ENCODE measurements around the gene UBL4B. TPM values are rescaled to one million over a fixed set of nuclear protein-coding genes. Genes with fewer than 3 reads are reported as not detected.

Gene UBL4B
- total and polyA plus RNA-seq, 9 of the 15 experiments (the other 6 are each of a cell fraction or from before 2014, with no cell fraction given): not detected

DNA sequence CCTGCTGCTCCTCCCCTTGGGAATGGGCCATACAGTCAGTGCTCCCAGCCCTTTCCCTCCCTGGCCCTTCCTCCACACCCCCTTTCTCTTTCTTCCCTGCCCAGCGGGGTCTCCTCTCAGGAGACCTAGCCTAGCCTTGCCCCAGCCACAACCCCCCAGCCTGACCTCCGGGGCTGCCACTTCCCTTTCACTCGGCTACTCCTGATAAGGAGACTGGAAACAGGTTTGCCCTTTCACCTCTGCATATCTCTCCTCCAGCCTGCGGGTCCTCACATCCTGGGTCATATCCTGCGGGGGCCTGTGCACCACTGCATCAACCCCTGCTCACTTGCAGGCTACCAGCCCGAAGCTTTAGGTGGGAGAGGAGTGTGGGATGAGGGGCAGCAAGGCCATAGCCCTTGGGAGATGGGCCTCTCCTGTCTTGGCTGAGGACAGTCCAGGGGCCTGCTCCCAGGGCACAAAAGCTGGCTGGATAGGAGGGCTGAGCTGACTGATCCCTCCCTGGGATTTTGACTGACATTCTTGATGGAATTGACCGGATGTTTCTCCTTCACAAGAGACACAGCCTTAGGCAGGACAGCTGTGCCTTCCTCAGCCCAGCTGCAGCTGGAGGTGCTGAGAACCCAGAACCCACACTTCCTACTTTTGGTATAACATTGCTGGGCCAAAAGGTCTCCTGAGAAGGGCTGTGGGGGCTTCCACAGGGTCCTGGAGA, 22.5 kb upstream of the UBL4B start:
- H3K79me2 ChIP-seq (ENCODE audit: control insufficient read depth, insufficient read depth, low read length): no peaks in the 10 kb centered on the region
- in situ Hi-C loops (cut with MboI): no loop called here
- peaks cover 13% of the 10 kb centered on the region in 2 experiments for H3K4me1 ChIP-seq (replicated peaks in 1 of 2; ENCODE audit: control insufficient read depth in 2 of 2, insufficient read depth in 2 of 2, low read length in 2 of 2)
- no peak overlapping the region for H3K27ac ChIP-seq (ENCODE audit: extremely low read depth, low read depth, low read length)
- peaks cover 23 to 45% of the 10 kb centered on the region in 2 experiments; a peak in 4 of 5 replicates for H3K27me3 ChIP-seq (ENCODE audit: control insufficient read depth in 2 of 2, insufficient read depth in 2 of 2, low read length in 2 of 2)
- peaks cover 5% of the 10 kb centered on the region for H3K9me1 ChIP-seq (ENCODE audit: control insufficient read depth, insufficient read depth, low read length)
- H3K4me2 ChIP-seq (ENCODE audit: insufficient read depth, low read length): no peak overlapping the region
- no TSS peak for BruUV-seq (replicated peaks)
- intact Hi-C loops (cut with micrococcal nuclease): loop anchor here (2.0 kb wide), 2 partner anchors 15 to 27 kb away; no protein-coding TSS in a partner anchor
- FAIRE-seq (no peak), DNase-seq (ENCODE audit: extremely low read depth in 1 of 4, low spot score in 3 of 4) (peak; percentile 38 to 42 (median 40)), ATAC-seq (peak; percentile 12; the same call in 1 of the 3 replicates)
- WGBS (ENCODE audit: insufficient coverage, low coverage, missing lambda C conversion rate): 1% methylated on average over 7 of the region's 7 CpGs
- peak overlapping the region in 1 of 2 experiments; percentile 70; a peak in 2 of 4 replicates for H3K9ac ChIP-seq (ENCODE audit: insufficient read depth in 1 of 2, low read depth in 2 of 2, low read length in 2 of 2)
- no peaks in the 10 kb centered on the region; the same call in 1 of the 2 replicates for H4K20me1 ChIP-seq (replicated peaks; ENCODE audit: control insufficient read depth, insufficient read depth, low read length)
- no peaks in the 10 kb centered on the region for H3K9me3 ChIP-seq (replicated peaks; ENCODE audit: control insufficient read depth, insufficient read depth, low read depth, low read length)
- H2AFZ ChIP-seq (ENCODE audit: low read depth, low read length): no peak overlapping the region
- H3K4me3 ChIP-seq: no peak overlapping the region
- CTCF ChIA-PET (ENCODE audit: low intra/inter-chr PET ratio): no interaction called here
- POLR2A ChIA-PET: interaction anchor here (0.6 to 4.5 kb wide), 9 partner anchors 8 to 1146 kb away, joined by 3 to 48 read pairs (median 3); no protein-coding TSS in a partner anchor
- no peaks in the 10 kb centered on the region for H3K36me3 ChIP-seq (ENCODE audit: control insufficient read depth, insufficient read depth, low read length)
- 0 out of 4 replicates have a peak, but pooled peaks of 1 of the 2 experiments have one; percentile 19 for TF ChIP-seq ETV6 (IDR thresholded peaks at IDR 0.05; ENCODE audit: borderline replicate concordance in 1 of 2, low read depth in 2 of 2, low read length in 1 of 2)
- no peak for TF ChIP-seq ETV6 (CRISPR knock-in tag; IDR thresholded peaks at IDR 0.05; ENCODE audit: borderline replicate concordance)
- TF ChIP-seq, protein P1, sequence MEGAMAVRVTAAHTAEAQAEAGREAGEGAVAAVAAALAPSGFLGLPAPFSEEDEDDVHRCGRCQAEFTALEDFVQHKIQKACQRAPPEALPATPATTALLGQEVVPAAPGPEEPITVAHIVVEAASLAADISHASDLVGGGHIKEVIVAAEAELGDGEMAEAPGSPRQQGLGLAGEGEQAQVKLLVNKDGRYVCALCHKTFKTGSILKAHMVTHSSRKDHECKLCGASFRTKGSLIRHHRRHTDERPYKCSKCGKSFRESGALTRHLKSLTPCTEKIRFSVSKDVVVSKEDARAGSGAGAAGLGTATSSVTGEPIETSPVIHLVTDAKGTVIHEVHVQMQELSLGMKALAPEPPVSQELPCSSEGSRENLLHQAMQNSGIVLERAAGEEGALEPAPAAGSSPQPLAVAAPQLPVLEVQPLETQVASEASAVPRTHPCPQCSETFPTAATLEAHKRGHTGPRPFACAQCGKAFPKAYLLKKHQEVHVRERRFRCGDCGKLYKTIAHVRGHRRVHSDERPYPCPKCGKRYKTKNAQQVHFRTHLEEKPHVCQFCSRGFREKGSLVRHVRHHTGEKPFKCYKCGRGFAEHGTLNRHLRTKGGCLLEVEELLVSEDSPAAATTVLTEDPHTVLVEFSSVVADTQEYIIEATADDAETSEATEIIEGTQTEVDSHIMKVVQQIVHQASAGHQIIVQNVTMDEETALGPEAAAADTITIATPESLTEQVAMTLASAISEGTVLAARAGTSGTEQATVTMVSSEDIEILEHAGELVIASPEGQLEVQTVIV (CRISPR knock-in tag; IDR thresholded peaks at IDR 0.05; ENCODE audit: borderline replicate concordance): no peak
- TF ChIP-seq KLF6 (CRISPR knock-in tag; IDR thresholded peaks at IDR 0.05; ENCODE audit: borderline replicate concordance): no peak
- TF ChIP-seq, protein P2, sequence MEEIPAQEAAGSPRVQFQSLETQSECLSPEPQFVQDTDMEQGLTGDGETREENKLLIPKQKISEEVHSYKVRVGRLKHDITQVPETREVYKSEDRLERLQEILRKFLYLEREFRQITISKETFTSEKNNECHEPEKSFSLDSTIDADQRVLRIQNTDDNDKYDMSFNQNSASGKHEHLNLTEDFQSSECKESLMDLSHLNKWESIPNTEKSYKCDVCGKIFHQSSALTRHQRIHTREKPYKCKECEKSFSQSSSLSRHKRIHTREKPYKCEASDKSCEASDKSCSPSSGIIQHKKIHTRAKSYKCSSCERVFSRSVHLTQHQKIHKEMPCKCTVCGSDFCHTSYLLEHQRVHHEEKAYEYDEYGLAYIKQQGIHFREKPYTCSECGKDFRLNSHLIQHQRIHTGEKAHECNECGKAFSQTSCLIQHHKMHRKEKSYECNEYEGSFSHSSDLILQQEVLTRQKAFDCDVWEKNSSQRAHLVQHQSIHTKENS (CRISPR knock-in tag; IDR thresholded peaks at IDR 0.05): no peak
- no peak for TF ChIP-seq ZNF274 (IDR thresholded peaks at IDR 0.05; ENCODE audit: borderline replicate concordance, low read depth, low read length)
- TF ChIP-seq DACH1 (IDR thresholded peaks at IDR 0.05; ENCODE audit: partially characterized antibody): no peak
- TF ChIP-seq, protein P3, sequence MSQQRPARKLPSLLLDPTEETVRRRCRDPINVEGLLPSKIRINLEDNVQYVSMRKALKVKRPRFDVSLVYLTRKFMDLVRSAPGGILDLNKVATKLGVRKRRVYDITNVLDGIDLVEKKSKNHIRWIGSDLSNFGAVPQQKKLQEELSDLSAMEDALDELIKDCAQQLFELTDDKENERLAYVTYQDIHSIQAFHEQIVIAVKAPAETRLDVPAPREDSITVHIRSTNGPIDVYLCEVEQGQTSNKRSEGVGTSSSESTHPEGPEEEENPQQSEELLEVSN (IDR thresholded peaks at IDR 0.05; ENCODE audit: borderline replicate concordance in 1 of 2, extremely low read depth in 1 of 2, insufficient read depth in 1 of 2, insufficient read length in 1 of 2, low read depth in 1 of 2, low read length in 1 of 2, poor library complexity in 1 of 2, severe bottlenecking in 1 of 2): no peak
- no peak for TF ChIP-seq POLR3A (IDR thresholded peaks at IDR 0.05; ENCODE audit: borderline replicate concordance, extremely low read depth, insufficient read depth, insufficient read length)
- TF ChIP-seq, protein P4, sequence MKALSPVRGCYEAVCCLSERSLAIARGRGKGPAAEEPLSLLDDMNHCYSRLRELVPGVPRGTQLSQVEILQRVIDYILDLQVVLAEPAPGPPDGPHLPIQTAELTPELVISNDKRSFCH (CRISPR knock-in tag; IDR thresholded peaks at IDR 0.05): no peak
- TF ChIP-seq, protein P4 (tag; IDR thresholded peaks at IDR 0.05): 0 out of 2 replicates have a peak, but pooled peaks have one; percentile 17
- TF ChIP-seq ZFPM2 (CRISPR knock-in tag; IDR thresholded peaks at IDR 0.05): no peak
- TF ChIP-seq CBFA2T3 (IDR thresholded peaks at IDR 0.05): peak; percentile 64
